Left colon (tissue), 2 donors: ENCODE results near the gene NELL1. TPM values are rescaled to one million over a fixed set of nuclear protein-coding genes. Genes with fewer than 3 reads are reported as not detected.

Experiments
- ATAC-seq: fragments of 200-7000 bp; cut with Tn5 transposase; one replicate; pipeline ENCODE4 v1.9.1; 2020; ENCODE audit warnings: mild to moderate bottlenecking, moderate library complexity
- DNase-seq, 2 donors: peaks; one replicate each; pipeline ENCODE4 v3.0.0-alpha.2; 2020
- intact Hi-C, 2 donors: fragments of 100-400 bp; cut with DNase I in 1 of 2; cut with micrococcal nuclease in 1 of 2; formaldehyde crosslinking; loops; one replicate each; pipeline versions ENCODE4 v1.11.2 to v1.14.0; 2022; cut with DNase I, micrococcal nuclease
- total RNA-seq, 2 donors: library from RNA; stranded (reverse); fragmentation: NEBNext Ultra II Directional; extraction: Animal tissue kit (Norgen Biotek cat#: 25700); gene quantifications; one replicate each; pipeline ENCODE4 v1.2.1, GENCODE V29; 2021
- donor health status: DM: no; HTN: no; CAD: no.
- donor health status: DM: yes; HTN: yes; CAD: no.

Gene NELL1
- total RNA-seq, 2 donors from 2014 or later, result 0.09 to 0.89 TPM

- intact Hi-C loops, result no loop called here
- ATAC-seq, result no peak
- no peak for DNase-seq
These were observed 368.5 kb downstream of the NELL1 start for GRCh38 chr11:21037850-21038249.

- intact Hi-C loops, result no loop called here
- no peak for DNase-seq
- no peak for ATAC-seq
These were observed 369.4 kb downstream of the NELL1 start for GRCh38 chr11:21038801-21039200.

- no peak for ATAC-seq
- intact Hi-C loops, result no loop called here
These were observed 371.2 kb downstream of the NELL1 start for GRCh38 chr11:21040630-21041029.

GRCh38 chr11:21048626-21049025 lies 379.2 kb downstream of the NELL1 start:
- DNase-seq (no peak), ATAC-seq (no peak)
- intact Hi-C loops, result no loop called here

More at GRCh38 chr11:21040630-21041029, 371.2 kb downstream of the NELL1 start:
- no peak for DNase-seq

GRCh38 chr11:21053466-21053865 lies 384.1 kb downstream of the NELL1 start:
- no peak for DNase-seq

GRCh38 chr11:21056644-21057043 lies 387.3 kb downstream of the NELL1 start:
- DNase-seq, result no peak
- intact Hi-C loops, result no loop called here
- no peak for ATAC-seq

More at GRCh38 chr11:21053466-21053865, 384.1 kb downstream of the NELL1 start:
- no peak for ATAC-seq
- intact Hi-C loops, result no loop called here

- ATAC-seq, result no peak
- no peak for DNase-seq
- intact Hi-C loops, result no loop called here
These were observed 390.5 kb downstream of the NELL1 start for GRCh38 chr11:21059879-21060278.

- no peak for DNase-seq
- intact Hi-C loops, result no loop called here
- no peak for ATAC-seq
These were observed 396.6 kb downstream of the NELL1 start for GRCh38 chr11:21066030-21066429.

GRCh38 chr11:21068886-21069285 lies 399.5 kb downstream of the NELL1 start:
- ATAC-seq (no peak), DNase-seq (no peak)
- intact Hi-C loops, result no loop called here

- intact Hi-C loops, result no loop called here
- no peak for DNase-seq
- no peak for ATAC-seq
These were observed 400.5 kb downstream of the NELL1 start for GRCh38 chr11:21069909-21070308.

- no peak for DNase-seq
- intact Hi-C loops, result no loop called here
- ATAC-seq, result no peak
These were observed 403.2 kb downstream of the NELL1 start for GRCh38 chr11:21072558-21072957.

GRCh38 chr11:21082853-21083252 lies 413.5 kb downstream of the NELL1 start:
- intact Hi-C loops, result no loop called here
- DNase-seq, result no peak
- ATAC-seq, result no peak

GRCh38 chr11:21088930-21089329 lies 419.5 kb downstream of the NELL1 start:
- intact Hi-C loops, result no loop called here
- ATAC-seq (no peak), DNase-seq (no peak)

- ATAC-seq, result no peak
- intact Hi-C loops, result no loop called here
- no peak for DNase-seq
These were observed 435.3 kb downstream of the NELL1 start for GRCh38 chr11:21104641-21105040.

GRCh38 chr11:21105196-21105917 lies 436.0 kb downstream of the NELL1 start:
- DNase-seq, result no peak
- no peak for ATAC-seq
- intact Hi-C loops, result no loop called here

- DNase-seq (no peak), ATAC-seq (no peak)
- intact Hi-C loops, result no loop called here
These were observed 440.0 kb downstream of the NELL1 start for GRCh38 chr11:21109341-21109740.

- ATAC-seq (no peak), DNase-seq (no peak)
- intact Hi-C loops, result no loop called here
These were observed 441.0 kb downstream of the NELL1 start for GRCh38 chr11:21110415-21110814.

GRCh38 chr11:21113876-21114275 lies 444.5 kb downstream of the NELL1 start:
- no peak for ATAC-seq
- no peak for DNase-seq
- intact Hi-C loops, result no loop called here

- peak; percentile 74 for ATAC-seq
- DNase-seq, result no peak
- intact Hi-C loops, result no loop called here
These were observed 446.6 kb downstream of the NELL1 start for GRCh38 chr11:21116009-21116408.

- intact Hi-C loops, result no loop called here
- no peak for ATAC-seq
- DNase-seq, result no peak
These were observed 450.0 kb downstream of the NELL1 start for GRCh38 chr11:21119411-21119810.

- intact Hi-C loops, result no loop called here
These were observed 452.6 kb downstream of the NELL1 start for GRCh38 chr11:21121991-21122390.

More at GRCh38 chr11:21121991-21122390, 452.6 kb downstream of the NELL1 start:
- ATAC-seq (no peak), DNase-seq (no peak)
